Vagina (tissue), 2 donors: Measurements from ENCODE around the gene SMURF1.

Experiments used
- POLR2A ChIP-seq, 2 donors: fragments of 450-650 bp; IDR thresholded peaks; one replicate each; pipeline ENCODE4 v1.6.1; 2017; ENCODE audit warnings: antibody characterized with exemption in 2 of 2, mild to moderate bottlenecking in 2 of 2, moderate library complexity in 2 of 2
- TF ChIP-seq, protein P1 (sequence below), 3 experiments: fragments of 450-650 bp in 2 of 3; fragments of 200-600 bp in 1 of 3; sonication (generic) in 1 of 3; IDR thresholded peaks; one replicate each; pipeline ENCODE4 v1.5.1; 2017 to 2019; ENCODE audit warnings: antibody characterized with exemption in 3 of 3, mild to moderate bottlenecking in 2 of 3, moderate library complexity in 2 of 3

DNA sequence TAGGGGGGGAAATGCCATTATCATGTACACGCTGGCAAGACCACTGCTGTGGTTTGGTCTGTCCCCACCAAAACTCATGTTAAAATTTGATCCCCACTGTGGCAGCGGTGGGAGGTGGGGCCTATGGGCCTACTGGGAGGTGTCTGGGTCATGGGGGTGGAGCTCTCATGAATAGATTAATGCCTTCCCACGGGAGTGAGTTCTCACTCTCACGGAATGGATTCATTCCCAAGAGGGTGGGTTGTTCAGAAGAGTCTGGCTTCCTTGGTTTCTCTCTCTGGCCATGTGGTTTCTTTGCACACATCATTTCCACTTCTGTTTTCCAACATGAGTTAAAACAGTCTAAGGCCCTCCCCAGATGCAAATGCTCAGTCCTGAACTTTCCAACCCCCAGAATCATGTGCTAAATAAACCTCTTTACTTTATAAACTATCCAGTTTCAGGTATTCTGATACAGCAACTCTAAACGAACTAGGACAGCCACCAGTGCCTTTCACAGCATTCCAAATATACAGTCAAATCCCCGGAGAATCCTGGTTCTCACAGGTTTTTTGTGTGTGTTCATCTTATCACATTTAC, 44.3 kb downstream of the SMURF1 start:
- TF ChIP-seq, protein P1, sequence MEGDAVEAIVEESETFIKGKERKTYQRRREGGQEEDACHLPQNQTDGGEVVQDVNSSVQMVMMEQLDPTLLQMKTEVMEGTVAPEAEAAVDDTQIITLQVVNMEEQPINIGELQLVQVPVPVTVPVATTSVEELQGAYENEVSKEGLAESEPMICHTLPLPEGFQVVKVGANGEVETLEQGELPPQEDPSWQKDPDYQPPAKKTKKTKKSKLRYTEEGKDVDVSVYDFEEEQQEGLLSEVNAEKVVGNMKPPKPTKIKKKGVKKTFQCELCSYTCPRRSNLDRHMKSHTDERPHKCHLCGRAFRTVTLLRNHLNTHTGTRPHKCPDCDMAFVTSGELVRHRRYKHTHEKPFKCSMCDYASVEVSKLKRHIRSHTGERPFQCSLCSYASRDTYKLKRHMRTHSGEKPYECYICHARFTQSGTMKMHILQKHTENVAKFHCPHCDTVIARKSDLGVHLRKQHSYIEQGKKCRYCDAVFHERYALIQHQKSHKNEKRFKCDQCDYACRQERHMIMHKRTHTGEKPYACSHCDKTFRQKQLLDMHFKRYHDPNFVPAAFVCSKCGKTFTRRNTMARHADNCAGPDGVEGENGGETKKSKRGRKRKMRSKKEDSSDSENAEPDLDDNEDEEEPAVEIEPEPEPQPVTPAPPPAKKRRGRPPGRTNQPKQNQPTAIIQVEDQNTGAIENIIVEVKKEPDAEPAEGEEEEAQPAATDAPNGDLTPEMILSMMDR (IDR thresholded peaks at IDR 0.05), result no peak
- TF ChIP-seq POLR2A (IDR thresholded peaks at IDR 0.05), result no peak
